Astrocyte (in vitro differentiated cells and primary cell): ENCODE results near the gene POU6F2.
"Not testable (repeated sequence)": the region's sequence is repeated elsewhere in the genome, so short reads cannot be mapped to it uniquely, and the experiment has no call there.

Experiments
- CTCF ChIP-seq: IDR thresholded peaks from 2 replicates; pipeline ENCODE4 v1.5.1; 2011; ENCODE audit warnings: low read depth, mild to moderate bottlenecking, inconsistent platforms, low read length, moderate library complexity; ENCODE audit not compliant: insufficient read depth
- EZH2 ChIP-seq: IDR thresholded peaks from 2 replicates; pipeline ENCODE4 v1.6.1; 2012; ENCODE audit warnings: mild to moderate bottlenecking, low read length, inconsistent platforms; ENCODE audit not compliant: insufficient read depth

- not testable (repeated sequence) for TF ChIP-seq CTCF, EZH2
Measured at GRCh38 chr7:39194388-39194787, 216.7 kb downstream of the POU6F2 start.
